Stimulated activated CD8-positive, alpha-beta memory T cell treated with anti-CD3 and anti-CD28 coated beads, Interleukin-7, amount 100 ng/mL, for 4 hours (primary cell): ENCODE results near the gene STK32B.

Experiments
- DNase-seq, 2 donors: peaks; one replicate each; pipeline ENCODE4 v3.0.0-alpha.2; 2020; ENCODE audit warnings: low read depth in 2 of 2

STK32B gene

DNA sequence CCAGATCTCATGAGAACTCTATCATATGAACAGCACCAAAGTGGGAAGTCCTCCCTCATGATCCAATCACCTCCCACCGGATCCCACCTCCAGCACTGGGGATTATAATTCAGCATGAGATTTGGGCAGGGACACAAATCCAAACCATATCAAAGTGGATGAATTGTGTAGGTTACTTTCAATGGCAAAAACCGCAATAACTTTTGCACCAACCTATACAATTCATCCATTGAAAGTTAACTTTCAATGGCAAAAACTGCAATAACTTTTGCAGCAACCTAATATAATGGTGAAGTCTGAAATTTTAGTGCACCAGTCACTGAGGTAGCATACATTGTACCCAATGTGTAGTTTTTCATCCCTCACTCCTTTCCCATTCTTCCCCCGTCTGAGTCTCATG lies 16.6 kb downstream of the STK32B start:
- DNase-seq = no peak

DNA sequence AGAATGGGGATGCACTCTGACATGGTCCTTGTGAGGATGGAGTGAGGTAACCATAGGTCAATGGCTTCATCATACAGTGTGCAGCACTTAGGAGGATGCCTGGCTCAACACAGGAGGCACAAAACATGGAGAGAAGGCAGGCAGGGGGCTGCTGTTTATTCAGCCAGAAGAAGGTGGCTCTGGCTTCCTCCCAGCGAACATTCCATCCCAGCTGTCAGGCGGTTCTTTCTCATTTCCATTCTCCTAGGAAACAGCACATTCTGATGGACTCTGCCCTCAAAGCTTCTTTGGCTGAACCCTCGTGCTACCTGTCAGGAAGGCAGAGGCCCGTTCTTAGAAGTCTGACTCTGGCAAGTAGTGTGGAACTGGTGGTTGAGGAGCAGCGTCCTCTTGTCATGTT lies 18.6 kb downstream of the STK32B start:
- DNase-seq = no peak

DNA sequence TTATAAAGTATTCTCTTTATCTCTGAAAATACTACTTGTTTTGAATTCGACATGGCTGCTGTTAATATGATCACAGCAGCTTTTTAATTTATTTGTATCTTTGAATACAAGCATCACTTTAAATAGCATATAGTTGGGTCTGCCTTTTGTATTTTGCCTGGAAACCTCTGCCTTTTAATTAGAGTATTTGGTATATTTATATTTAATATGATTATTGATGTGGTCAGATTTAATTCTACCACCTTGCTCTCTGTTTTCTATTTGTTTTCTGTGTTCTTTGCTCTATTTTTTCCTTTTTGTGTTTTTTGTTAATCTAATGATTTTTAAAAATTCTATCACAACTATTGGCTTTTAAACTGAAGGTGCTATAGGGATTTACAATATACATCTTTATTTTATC lies 21.7 kb downstream of the STK32B start:
- DNase-seq = no peak

DNA sequence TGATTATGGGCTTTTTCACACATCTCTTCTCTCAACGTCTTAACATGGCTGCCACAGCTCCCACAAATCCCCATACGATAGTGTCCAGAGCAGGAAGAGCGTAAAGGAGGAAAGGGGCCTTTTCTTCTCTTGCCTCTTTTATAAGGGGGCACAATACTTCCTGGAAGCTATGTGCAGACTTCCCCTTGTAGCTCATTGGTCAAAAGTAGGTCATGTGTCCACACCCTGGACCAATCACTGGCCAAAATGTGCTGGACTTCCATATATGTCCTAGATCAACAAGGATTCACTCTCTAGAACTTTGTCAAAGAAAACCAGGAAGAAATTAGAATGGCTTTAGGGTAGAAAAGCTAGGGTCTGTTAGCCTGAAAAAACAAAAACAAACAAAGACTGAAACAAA lies 26.7 kb downstream of the STK32B start:
- no peak for DNase-seq

DNA sequence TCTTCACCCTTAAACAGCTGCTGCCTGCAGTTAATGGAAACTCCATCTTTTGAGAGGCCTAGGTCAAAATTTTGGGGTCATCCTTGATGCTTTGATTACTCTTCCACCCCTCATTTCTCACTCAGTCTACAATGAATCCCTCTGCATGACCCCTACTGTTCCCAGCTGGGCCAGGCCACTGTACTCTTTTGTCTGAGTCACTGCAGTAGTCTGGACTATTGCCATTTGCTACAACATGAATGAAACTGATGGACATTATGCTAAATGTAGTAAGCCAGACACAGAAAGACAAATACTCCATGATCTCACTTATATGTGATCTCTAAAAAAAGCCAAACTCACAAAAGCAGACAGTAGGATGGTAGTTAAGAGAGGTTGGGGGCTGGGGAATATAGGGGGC lies 28.3 kb downstream of the STK32B start:
- DNase-seq = no peak

DNA sequence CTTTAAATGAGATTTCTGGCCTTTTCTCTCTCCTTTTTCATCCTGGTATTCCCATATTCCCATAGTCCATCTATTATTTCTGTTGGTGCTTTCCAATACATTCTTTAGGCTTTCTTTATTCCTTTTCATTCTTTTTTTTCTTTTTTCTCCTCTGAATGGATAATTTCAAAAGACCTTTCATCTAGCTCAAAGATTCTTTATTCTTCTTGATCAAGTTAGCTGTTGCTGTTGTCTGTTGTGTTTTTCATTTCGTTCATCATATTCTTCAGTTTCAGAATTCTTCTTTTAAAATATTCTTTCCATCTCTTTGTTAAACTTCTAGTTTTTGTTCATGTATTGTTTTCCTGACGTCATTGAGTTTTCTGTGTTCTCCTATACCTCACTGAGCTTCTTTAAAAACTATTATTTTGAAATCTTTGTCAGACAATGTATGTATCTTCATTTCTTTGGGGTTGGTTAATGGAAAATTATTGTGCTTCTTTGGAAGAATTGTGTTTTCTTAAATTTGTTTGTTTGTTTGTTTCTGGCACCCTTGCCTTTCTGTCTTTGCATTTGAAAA lies 30.2 kb downstream of the STK32B start:
- DNase-seq = no peak

DNA sequence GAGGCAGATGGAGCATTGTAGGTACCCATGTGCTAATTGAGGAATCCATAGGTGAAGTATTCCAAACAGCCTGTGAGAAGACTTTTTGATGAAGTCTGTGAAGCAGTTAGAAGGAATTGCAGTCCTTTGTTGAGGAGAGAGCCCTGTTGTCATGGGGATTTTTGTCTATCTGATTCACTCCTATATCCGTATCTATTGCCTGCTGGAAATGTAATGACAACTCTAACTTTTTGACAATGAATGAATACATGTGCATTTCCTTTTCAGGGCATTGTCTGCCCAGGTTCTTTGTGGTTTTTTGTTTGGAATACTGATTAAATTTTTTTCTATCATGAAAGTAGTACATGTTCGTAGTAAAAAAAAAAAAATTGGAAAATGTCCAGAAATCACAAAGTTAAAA lies 31.1 kb downstream of the STK32B start:
- DNase-seq = no peak

DNA sequence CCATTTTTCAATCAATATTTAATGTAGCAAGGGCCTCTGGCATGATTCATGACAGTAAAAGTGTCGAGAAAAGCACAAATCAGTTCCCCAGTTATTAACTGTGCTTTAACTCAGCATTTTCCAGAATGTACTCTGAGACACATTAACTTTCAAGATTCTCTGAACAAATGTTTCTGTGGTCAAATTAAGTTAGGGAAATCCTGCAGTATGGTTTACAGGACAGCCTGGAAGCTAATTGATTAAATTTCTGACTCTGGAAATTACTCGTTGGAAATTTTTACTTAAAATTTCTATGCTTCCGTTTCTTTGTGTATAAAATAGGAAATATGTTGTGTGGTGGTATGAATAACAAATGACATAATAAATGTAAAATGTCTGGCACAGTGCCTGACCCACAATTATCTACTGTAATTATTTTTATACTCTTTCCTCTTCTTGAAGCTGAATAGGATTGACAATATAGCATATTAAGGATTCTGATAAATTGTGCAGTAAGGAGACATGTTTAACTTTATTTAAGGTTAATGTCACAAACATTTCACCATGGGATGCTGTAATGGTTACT lies 33.7 kb downstream of the STK32B start:
- DNase-seq = no peak

DNA sequence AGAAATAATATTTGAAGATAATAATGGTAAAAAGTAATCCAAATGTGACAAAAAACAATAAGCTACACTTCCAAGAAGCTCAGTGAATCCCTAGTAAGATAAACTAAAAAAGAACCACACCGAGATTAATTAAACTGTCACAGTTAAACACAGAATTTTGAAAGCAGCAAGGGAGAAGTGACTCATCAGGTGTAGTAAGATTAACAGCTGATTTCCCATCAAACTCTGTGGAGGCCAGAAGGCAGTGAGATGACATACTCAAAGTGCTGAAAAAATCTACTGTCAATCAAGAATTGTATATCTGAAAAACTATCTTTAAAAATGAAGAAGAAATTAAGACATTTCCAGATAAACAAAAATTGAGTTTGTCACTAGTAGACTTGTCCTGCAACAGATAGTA lies 35.3 kb downstream of the STK32B start:
- no peak for DNase-seq

DNA sequence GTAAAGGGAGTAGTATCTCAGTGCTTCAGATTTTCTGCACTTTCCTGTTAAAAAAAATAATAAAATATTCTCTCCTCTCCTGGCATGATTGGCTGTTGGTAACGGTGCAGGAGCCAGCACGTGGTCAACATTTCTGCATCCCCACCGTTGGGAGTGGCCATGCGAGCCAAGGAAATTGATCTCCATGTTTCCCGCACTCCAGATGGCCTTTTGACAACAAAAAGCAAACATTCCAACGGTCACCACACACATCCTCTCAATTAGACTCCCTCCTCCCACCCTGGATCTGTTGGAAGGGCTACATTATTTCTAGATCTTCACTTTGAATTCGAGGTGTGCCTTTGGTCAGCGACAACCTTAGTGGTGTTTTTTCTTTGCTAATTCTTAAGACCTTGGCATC lies 45.0 kb downstream of the STK32B start:
- DNase-seq = no peak

DNA sequence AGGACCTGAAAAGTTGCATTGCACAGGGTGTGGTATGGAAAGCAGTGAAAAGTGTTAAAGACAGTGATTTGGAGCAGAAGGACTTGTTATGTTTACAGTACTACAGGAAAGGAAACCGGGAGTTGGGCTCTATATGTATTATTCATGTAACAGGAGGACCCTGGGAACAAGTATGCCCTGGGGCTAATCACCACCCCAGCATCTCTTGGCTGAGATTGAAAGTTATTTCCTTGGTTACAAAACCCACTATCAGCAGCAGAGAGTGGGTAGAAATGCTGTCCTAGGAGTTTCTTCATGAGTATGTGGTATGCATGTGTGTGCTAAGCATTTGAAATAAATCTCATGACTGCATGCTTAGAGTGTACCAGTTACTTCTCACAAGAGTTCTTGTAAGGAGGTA lies 46.9 kb downstream of the STK32B start:
- no peak for DNase-seq

DNA sequence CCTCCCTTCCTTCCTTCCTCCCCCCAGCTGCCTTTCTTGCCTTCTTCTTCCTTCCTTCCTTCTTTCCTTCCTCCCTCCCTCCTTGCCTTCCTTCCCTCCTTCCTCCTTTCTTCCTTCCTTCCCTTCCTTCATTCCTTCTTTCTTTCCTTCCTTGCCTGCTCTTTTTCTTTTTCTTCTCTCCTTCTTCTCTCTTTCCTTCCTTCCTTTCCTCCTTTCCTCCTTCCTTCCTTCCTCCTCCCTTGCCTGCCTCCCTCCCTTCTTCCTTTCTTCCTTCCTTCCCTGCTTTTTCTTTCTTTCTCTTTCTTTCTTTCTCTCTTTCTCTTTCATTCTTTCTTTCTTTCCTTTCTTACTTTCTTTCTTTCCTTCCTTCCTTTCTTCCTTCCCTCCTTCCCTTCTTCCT lies 49.1 kb downstream of the STK32B start:
- DNase-seq = no peak

DNA sequence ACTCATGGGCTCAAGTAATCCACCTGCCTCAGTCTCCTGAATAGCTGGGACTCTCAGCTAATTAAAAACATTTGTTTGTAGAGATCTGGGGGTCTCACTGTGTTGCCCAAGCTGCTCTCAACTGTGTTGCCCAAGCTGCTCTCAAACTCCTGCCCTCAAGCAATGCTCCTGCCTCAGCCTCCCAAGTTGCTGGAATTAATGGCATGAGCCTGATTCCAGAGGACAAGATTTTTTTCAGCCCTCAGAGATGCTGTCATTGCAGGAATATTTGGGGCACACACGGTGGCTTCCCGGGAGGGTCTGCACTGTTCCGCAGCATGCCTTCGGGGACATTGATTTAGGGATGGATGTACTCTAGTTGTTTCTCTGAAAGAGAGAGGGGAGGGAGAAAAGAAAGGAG lies 49.7 kb downstream of the STK32B start:
- no peak for DNase-seq

DNA sequence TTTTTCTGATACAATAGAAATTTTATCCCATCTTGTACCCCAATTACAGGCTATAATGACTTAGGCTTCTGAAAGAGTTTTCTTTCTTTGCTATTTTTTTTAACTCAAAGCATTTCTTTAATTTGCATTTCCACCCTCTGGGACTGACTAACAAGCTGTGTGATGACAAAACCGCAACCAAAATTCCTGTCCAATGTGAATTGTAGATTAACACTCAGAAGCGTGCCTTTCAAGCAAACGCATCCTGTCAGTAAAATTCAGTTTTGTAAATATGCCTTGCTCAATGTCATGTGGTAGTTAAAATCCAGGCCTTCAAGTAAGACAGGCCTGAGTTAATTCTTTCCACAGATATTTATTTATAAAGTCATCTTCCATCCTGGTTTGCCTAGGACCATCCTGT lies 50.3 kb downstream of the STK32B start:
- DNase-seq = no peak

DNA sequence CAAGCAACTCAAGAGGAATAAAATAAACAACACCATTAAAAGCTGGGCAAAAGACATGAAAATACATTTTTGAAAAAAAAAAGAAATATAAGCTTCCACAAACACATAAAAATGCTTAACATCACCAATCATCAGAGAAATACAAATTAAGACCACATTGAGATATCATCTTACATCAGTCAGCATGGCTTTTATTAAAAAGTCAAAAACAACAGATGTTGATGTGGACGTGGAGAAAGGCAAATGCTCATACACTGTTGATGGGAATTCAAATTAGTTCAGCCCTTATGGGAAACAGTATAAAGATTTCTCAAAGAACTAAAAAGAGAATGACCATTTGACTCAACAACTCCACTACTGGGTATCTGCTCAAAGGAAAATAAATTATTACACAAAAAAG lies 59.6 kb downstream of the STK32B start:
- no peak for DNase-seq

DNA sequence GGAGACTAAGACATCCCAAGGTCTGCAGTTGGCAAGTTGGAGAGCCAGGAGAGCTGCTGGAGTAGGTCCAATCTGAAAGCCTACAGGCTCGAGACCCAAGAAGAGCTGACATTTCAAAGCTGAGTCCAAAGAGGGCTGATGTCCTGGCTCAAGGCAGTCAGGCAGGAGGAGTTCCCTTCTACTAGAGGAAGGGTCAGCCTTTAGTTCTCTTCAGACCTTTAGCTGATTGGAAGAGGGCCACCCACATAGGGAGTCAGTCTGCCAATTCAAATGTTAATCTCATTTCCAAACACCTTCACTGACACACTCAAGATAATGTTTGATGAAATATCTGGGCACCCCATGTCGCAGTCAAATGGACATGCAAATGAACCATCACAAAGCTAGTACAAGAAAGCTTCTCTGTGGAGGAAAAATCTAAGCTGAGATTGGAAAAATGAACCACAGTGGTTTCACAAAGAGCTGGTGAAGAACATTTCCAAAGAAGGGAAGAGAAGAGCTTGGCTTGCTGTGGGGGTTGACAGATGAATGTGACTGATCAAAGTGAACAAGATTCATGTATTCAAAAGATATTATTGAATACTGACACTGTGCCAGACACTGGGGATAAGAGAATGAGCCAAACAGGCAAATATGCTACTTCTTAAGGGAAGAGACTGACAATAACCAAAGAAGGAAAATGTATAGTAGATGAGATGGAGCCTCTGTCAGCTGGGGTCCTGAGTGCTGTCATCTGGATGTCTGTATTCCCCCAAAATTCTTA lies 61.2 kb downstream of the STK32B start:
- DNase-seq = no peak

DNA sequence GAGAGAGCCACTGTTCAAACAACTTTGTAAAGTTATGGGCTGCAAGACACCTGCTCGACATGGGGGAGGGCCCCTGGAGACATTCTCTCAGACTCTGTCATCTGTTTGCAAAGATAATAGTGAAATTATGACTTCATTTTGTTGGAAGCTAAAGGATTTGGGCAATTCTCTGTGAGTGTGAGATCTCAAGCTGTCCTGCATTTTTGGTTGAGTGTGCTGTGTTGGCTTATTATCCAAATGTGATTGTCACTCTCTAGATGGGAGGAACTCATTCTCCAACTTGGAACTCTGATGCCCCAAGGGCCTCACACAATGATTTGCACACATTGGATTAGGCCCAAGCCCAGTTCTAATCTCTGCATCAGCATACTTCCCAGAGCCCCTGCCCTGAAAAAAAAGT lies 63.7 kb downstream of the STK32B start:
- DNase-seq = no peak

DNA sequence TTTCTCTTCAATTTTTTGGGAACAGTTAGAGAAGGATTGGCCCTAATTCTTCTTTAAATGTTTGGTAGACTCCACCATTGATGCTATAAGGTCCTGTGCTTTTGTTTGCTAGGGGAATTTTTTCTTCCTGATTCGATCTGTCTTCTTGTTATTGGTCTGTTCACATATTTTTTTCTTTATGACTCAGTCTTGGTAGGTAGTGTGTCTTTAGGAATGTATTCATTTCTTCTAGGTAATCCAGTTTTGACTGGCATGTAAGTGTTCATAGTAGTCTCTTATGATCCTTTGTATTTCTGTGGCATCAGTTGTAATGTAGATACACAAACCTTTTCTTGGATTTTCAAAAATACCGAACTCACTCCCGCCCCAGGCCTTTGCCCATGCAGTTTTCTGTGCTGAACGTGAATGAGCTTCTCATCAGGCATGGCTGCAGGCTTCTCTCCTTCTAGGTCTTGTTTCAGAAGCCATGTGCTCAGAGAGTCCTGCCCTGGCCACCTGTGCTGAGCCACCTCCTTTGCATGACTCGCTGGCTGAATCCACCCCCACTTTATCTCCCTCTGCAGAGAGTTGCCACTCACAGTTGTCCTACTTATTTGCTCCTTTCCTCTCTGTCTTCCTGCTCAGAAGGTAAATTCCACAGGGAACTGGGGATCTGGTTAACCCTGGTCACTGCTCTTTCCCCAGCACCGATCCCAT lies 67.0 kb downstream of the STK32B start:
- DNase-seq = no peak

DNA sequence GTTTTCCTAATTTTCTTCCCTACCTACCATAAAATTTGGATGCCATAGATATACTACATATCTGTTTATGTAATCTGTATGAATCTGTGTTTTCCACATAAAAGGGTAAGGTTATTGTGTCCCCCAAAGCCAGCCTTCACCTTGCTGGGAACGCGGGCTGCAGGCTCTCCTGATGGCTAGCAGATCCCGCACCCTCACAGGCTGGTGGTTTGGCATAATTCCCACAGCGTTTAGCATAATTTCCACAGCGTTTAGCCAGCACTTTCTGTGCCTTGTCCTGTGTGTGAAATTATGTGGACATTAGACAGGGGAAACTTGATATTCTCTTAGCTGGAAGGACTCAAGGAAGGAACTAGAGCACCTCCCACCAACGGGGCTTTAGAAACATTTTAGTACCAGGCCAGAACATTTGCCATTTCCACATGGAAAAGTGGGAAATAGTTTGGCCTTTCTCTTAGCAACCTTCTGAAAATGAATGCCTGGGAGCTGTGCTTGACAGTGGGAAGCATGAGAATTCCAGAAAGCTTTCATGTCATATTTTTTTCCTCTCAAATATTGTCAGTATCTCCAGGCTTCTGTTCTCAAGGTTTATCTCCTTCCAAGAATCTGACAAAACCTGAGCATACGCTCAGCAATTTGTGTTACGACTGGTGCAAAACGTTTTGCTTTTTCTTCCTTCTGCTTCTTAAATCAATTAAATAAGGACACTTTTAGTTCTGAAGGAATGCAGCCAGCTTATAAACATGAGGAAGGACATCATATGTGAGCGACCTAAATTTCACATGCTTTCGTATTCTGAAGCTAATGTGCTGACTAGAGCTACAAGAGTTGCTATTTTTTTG lies 67.9 kb downstream of the STK32B start:
- no peak for DNase-seq

DNA sequence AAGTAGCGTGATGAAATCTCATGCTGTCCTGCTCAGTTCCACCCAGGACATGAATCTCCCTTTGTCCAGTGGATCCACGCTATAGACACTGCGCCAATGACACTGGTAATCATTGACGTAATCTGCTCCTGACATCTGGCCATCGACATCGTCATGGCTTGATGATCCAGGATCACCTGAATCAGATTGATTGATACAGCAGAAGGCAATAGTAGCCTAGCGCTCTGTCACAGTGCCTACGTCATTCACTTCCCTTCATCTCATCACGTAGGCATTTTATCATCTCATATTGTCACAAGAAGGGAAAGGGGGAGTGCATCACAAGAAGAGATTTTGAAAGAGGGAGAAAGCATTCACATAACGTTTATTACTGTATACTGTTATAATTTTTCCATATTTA lies 68.8 kb downstream of the STK32B start:
- no peak for DNase-seq

DNA sequence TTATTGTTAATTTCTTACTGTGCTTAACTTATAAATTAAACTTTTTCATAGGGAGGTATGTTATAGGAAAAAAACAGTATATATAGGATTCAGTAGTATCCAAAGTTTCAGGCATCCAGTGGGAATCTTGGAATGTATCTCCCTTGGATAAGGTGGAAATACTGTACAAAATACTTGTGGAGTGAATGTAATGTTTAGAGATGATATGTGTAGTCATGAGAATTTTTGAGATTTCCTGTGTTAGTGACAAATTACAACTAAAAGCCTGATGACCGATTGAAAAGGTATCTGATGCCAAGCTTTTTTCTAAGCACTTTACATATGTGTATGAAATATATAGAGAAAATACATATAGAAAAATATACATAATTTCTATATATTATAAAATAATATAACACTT lies 69.2 kb downstream of the STK32B start:
- DNase-seq = no peak

DNA sequence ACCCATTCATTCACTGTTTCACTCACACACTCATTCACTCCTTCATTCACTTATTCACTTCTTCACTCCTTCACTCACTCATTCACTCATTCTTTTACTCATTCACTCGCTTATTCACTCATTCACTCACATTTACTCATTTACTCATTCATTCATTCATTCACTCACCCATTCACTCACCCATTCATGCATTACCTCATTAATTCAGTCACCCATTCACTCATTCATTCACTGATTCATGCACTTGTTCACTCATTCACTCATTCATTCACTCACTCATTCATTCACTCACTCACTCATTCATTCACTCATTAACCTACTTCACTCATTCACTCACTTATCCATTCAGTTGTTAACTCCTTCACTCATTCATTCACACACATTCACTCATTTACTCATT lies 70.8 kb downstream of the STK32B start:
- DNase-seq = no peak
